ENCODE measurements around the gene TARS3. TPM values are rescaled to one million over a fixed set of nuclear protein-coding genes. Genes with fewer than 3 reads are reported as not detected.

The TARS3 gene
- total RNA-seq, 4 donors from 2014 or later = 7.7 to 36.3 (median 19.9) TPM

GRCh38 chr15:101724675-101725005 lies 367 bp upstream of the TARS3 start:
- TF ChIP-seq POLR2A (IDR thresholded peaks at IDR 0.05) (no peak), CTCF (IDR thresholded peaks at IDR 0.05) (no peak)
- peaks cover 0 to 20% (median 3%) of the 10 kb centered on the region in 3 donors for H3K36me3 ChIP-seq
- peak overlapping the region in 3 of 4 donors; percentile 69 to 96 (median 75) for H3K4me3 ChIP-seq
- no peak for DNase-seq
- H3K4me1 ChIP-seq = peaks cover 0 to 7% (median 2%) of the 10 kb centered on the region in 4 donors
- no peaks in the 10 kb centered on the region for H3K27me3 ChIP-seq
- H3K9me3 ChIP-seq = no peaks in the 10 kb centered on the region
- peak overlapping the region in 3 of 4 donors; percentile 96 to 99 (median 98) for H3K27ac ChIP-seq

GRCh38 chr15:101723171-101723873 lies 951 bp downstream of the TARS3 start:
- DNase-seq = peak in 2 of 3 donors; percentile 79 to 90

GRCh38 chr15:101718896-101719295 lies 5.4 kb downstream of the TARS3 start:
- Histone ChIP-seq H3K36me3 (peaks cover 0 to 50% (median 3%) of the 10 kb centered on the region in 3 donors), H3K4me1 (peaks cover 0 to 7% (median 2%) of the 10 kb centered on the region in 4 donors), H3K27ac (no peak overlapping the region), H3K27me3 (no peaks in the 10 kb centered on the region), H3K4me3 (no peak overlapping the region), H3K9me3 (no peaks in the 10 kb centered on the region)
- no peak for TF ChIP-seq CTCF (IDR thresholded peaks at IDR 0.05)
- TF ChIP-seq POLR2A (IDR thresholded peaks at IDR 0.05) = no peak
- DNase-seq = no peak

More at GRCh38 chr15:101723171-101723873, 951 bp downstream of the TARS3 start:
- H3K4me1 ChIP-seq = peaks cover 0 to 7% (median 2%) of the 10 kb centered on the region in 4 donors
- H3K27me3 ChIP-seq = no peaks in the 10 kb centered on the region
- H3K27ac ChIP-seq = peak overlapping the region; percentile 86 to 99 (median 97)
- TF ChIP-seq POLR2A (IDR thresholded peaks at IDR 0.05) (no peak), CTCF (IDR thresholded peaks at IDR 0.05) (no peak)
- peaks cover 0 to 33% (median 3%) of the 10 kb centered on the region in 3 donors for H3K36me3 ChIP-seq
- no peaks in the 10 kb centered on the region for H3K9me3 ChIP-seq
- peak overlapping the region; percentile 69 to 96 (median 85) for H3K4me3 ChIP-seq

GRCh38 chr15:101712078-101712477 lies 12.2 kb downstream of the TARS3 start:
- Histone ChIP-seq H3K4me3 (no peak overlapping the region), H3K27ac (no peak overlapping the region), H3K27me3 (no peaks in the 10 kb centered on the region), H3K9me3 (no peaks in the 10 kb centered on the region), H3K4me1 (no peaks in the 10 kb centered on the region), H3K36me3 (peaks cover 0 to 72% (median 0%) of the 10 kb centered on the region in 3 donors)
- no peak for TF ChIP-seq POLR2A (IDR thresholded peaks at IDR 0.05)
- no peak for TF ChIP-seq CTCF (IDR thresholded peaks at IDR 0.05)
- DNase-seq = no peak

GRCh38 chr15:101710806-101711205 lies 13.5 kb downstream of the TARS3 start:
- DNase-seq = no peak
- no peak overlapping the region for H3K27ac ChIP-seq
- no peak for TF ChIP-seq POLR2A (IDR thresholded peaks at IDR 0.05)
- TF ChIP-seq CTCF (IDR thresholded peaks at IDR 0.05) = no peak
- H3K27me3 ChIP-seq = no peaks in the 10 kb centered on the region
- H3K9me3 ChIP-seq = no peaks in the 10 kb centered on the region
- no peak overlapping the region for H3K4me3 ChIP-seq
- H3K4me1 ChIP-seq = no peaks in the 10 kb centered on the region
- peaks cover 0 to 80% (median 0%) of the 10 kb centered on the region in 3 donors for H3K36me3 ChIP-seq

Measured in Peyer's patch (tissue), 4 donors.